Posterior cingulate gyrus (tissue), 11 donors: ENCODE data around the gene NACC2.
A peak's percentile ranks its signal among the peaks of the same experiment; 100 is the strongest.

Experiments
- DNase-seq, 10 donors: peaks; one replicate each; pipeline versions ENCODE4 v3.0.0 to v3.0.0-alpha.2; 2020 to 2021; ENCODE audit warnings: mixed read lengths in 3 of 10
- intact Hi-C: fragments of 100-400 bp; cut with DNase I; formaldehyde crosslinking; loops from one replicate; pipeline ENCODE4 v1.15.1; 2023

Gene NACC2, protein sequence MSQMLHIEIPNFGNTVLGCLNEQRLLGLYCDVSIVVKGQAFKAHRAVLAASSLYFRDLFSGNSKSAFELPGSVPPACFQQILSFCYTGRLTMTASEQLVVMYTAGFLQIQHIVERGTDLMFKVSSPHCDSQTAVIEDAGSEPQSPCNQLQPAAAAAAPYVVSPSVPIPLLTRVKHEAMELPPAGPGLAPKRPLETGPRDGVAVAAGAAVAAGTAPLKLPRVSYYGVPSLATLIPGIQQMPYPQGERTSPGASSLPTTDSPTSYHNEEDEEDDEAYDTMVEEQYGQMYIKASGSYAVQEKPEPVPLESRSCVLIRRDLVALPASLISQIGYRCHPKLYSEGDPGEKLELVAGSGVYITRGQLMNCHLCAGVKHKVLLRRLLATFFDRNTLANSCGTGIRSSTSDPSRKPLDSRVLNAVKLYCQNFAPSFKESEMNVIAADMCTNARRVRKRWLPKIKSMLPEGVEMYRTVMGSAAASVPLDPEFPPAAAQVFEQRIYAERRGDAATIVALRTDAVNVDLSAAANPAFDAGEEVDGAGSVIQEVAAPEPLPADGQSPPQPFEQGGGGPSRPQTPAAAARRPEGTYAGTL

DNA sequence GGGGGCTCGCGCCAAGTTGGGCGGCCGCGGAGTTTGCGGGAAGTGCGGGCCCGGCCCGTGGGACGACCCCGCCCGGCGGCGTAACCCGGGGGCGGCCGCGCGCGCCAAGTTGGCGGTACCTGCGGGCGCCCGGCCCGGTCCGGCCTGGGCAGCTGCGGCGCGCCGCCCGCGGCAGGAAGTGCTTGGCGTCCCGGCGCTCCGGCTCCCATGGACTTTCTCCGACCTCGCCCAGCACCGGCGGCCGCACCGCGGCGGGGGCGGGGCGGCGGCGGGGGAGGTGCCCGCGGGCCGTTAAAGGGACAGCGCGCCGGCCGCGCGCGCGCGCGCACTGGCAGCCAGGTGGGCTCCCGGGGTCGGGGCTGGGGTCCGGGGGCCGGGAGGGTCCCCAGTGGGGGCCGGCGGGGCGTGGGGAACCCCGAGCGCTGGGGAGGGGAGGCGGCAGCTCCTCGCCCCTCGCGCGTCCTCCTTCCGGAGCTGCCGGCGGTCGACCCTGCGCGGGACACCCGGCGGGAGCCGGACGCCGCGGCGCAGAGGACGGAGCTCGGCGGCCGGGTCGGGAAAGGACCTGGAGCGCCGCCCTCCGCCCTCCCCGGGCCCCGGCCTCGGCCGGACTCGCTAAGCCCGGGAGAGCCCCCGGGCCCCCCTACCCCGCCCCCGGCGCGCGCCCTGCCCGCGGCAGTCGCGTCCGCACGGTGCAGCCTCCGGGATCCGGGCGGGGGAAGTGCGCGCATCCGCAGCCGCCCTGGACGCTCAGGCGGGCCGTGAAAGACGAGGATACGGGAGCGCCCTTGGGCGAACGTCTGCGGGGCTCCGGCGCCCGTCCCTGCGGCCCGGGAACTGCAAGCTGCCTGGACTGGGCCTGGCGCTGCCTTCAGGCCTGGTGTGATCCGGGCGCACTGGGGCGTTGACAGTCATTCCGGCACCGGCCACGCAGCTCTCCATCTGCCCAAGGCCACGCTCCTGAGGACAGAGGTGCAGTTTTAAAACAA, at the start of gene NACC2:
TSS of gene NACC2 (minus strand) at position 220 of the 989 bp plus-strand sequence. CDS start 44,768 bp downstream, outside the sequence.
- intact Hi-C loops: no loop called here
- peak in 2 of 10 donors; percentile 48 to 68 for DNase-seq

DNA sequence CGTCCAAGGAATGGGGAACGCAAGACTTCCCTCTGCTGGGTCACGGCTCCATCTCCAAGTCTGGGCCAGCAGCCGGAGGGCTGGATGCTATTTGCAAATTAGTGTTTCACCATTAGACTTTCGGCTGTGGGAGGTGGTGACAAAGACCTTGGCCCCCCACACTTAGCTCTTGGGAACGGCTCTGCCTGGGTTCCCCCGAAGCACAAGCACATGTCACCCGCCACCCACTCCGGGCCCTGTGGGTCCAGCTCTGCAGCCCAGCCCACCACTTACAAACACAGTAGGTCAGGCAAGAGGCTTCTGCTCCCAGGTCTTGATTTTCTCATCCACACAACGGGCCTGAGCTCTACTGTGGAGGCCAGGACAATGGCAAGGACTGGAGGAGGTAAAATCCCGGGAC, 49.4 kb upstream of the NACC2 start:
- intact Hi-C loops: no loop called here
- peak in 2 of 10 donors; percentile 54 to 79 for DNase-seq

DNA sequence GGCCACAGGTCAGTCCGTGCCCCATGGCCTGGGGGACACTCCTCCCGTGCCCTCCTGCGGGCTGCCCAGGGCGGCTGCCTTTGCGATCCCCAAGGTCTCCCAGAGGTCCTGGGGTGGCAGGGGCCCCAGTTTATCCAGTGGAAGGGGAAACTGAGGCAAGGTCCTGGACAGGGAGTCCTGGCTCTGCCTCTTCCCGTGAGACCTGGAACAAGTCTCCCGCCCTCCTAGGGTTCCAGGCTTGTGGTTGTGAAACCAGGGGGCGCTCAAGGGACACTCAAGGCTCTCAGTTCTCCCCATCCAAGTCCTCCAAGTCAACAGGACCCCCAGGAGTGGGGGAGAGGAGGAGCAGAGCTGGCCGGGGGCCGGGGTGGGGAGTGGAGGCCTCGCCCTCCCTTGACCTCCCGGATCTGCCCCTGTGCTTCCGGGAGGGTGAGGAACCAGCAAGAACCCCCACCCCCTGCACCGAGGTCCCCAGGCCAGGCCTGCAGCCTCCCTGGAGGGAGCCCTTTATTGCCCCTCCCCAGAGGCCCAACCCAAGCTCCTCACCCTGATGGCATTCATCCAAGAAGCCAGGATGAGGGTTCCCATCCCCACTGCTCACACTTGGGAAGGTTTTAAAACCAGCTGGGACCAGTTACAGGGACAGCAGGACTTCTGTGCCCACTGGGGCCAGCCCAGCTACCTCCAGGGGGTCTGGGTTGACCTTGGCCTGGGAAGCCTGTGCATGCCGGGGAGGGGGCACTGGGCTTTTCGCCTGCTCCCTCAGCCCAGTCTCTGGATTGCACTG, 48.3 kb upstream of the NACC2 start:
- DNase-seq: peak in 2 of 10 donors; percentile 62 to 65
- intact Hi-C loops: no loop called here

DNA sequence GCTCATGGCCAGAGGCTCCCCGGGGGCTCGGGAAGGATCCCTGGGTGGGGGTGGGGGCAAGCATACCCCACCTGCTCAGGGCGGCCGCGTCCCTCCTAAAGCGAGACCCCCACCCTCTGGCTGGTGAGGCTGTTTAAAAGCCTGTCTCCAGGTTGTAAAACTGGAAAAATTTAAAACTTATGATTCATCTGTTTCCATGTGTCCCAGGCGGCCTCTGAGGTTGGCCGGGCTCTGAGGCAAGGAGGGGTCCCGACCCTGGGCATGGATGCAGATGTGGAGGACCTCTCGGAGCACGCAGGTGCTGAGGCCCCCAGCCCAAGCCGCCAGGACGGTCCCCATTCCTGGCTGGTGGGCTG, 47.7 kb upstream of the NACC2 start:
- no peak for DNase-seq
- intact Hi-C loops: no loop called here

DNA sequence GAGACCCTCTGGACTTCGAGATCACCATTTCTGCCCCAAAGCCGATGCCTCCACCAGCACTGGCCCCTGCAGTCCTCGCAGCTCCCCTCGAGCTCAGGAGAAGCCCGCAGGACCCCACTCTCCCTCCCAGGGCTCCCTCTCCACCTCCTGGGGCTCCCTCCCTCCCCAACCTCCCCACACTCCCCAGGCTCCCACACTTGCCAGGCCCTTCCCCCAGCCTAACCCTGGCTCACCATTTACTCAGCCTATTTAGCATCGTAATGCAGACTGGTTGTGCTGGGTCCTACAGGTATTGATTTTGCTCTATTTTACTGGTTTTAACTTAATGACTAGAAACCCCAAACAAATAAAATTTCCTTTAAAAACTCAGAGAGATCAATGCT, 47.3 kb upstream of the NACC2 start:
- intact Hi-C loops: no loop called here
- DNase-seq: peak in 1 of 10 donors; percentile 16

DNA sequence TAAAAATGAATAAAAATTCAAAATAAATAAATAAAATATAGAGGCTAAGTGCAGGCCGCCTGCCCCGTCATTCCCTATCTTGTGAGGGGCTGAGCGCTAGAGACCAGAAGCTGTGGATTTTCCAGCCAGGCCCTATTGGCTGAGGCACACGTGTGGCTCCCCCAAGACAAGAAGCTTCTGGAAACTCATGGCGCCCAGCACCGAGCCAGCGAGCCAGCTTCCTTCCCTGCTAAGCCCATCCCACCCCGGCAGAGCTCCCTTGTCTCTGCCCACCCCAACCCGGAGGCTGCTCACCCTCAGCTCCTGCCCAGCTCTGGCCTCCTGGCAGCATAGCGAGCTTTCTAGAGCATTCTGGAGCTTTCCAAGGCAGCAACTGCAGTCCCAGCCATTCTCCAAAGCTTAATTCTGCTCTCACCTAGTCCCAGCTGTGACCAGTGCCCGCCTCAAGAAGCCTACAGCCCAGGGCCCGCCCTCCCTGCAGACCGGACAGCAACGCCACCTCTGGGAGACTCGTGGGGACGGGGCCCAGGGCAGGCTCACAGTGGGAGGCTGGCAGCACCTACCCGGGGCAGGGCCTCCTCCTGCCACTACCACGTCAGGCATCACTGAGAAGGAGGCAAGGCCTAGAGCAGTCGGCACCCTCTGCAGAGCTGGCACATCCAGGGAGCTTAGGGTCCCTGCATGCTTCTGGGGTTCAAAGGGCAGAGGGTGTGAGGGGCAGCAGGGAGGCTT, 46.8 kb upstream of the NACC2 start:
- DNase-seq: peak in 2 of 10 donors; percentile 37 to 66
- intact Hi-C loops: no loop called here

DNA sequence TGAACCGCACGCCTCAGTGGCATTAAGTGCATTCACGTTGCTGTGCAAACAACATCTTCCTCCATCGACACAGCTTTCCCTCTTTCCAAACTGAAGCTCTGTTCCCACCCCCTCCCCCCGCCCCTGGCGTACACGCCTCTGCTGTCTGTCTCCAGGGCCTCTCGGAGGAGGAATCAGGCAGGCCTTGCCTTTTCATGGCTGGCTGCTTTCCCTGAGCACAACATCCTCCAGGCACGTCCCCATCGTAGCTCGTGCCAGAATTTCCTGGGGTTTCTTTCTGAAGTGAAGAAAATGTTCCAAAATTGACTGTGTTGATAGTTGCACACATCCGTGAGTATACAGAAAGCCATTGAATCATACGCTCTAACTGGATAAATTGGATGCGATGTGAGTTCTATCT, 45.9 kb upstream of the NACC2 start:
- intact Hi-C loops: no loop called here
- DNase-seq: no peak

DNA sequence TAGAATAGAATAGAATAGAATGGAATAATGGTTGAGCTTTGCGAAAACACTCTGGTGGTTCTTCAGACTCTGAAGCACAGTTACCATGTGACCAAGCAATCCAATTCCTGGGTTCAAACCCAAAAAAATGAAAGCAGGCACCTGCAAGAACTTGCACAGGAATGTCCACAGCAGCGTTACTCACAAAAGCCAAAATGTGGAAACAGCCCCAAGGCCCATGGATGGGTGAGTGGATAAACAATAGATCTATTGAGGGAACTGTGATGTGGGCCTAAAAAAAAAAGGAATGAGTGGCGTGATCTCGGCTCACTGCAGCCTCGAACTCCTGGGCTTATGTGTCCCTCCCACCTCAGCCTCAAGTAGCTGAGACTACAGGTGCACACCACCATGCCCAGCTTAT, 45.0 kb upstream of the NACC2 start:
- DNase-seq: no peak
- intact Hi-C loops: no loop called here

DNA sequence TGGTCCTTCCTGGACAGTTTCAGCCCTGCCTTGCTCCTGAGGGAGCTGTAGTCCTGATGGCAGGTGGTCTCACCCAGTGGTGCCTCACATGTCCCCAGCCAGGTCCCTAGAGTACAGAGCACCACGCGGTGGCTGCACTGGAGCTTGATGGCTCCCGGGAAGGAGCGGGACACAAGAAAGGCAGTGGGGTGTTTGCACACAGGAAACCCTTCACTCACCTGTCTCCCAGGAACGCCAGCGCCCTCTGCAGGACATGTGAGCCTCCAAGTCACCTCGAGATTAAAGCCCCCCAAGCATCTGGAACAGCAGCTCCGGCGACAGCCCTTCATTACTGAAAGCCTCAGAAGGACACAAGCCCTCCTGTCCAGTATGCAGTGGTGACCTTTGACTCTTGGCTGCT, 43.5 kb upstream of the NACC2 start:
- no peak for DNase-seq
- intact Hi-C loops: no loop called here

DNA sequence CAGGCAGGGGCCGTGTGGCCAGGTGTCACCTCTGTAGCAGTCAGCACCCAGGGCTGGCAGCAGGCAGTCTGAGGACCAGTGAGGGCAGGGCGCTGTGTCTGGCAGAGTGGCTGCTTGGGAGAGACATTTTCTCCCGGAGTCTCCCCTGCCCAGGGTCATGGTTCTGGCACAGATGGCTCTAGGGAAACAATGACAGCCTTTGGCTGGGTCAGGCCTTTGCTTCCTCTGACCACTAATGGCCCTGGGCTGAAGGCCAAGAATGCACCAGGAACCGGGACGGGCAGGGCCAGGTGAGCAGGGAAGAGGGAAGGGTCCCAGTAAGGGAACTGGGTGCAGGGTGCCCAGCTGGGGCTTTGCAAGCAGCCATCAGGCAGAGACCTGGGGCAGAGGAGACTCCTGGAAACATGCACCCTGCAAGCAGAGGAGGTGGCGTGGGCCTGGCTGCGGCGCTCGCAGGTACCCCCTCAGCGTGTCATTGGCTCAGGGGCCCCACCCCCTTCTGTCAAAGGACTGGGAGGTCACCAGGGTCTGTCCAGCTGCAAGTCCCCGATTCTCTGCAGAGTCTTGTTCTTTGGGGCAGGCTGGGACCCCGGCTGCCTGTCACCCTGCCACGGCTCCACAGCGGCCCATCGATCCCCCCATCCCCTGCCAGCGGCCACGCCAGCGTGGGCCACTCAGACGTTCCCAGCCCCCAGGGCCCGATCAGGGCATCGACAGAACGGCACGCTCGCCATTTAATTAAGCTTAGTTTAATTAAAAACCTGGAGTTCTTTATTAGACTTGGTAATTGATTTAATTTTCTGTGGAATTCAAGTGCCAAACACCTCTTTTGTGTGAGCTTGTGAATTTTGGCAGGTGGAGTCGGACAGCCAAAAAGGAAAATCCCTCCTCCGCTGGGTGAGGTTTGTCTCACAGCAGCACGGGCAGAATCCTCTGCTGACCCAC, 42.5 kb upstream of the NACC2 start:
- intact Hi-C loops: no loop called here
- DNase-seq: no peak

DNA sequence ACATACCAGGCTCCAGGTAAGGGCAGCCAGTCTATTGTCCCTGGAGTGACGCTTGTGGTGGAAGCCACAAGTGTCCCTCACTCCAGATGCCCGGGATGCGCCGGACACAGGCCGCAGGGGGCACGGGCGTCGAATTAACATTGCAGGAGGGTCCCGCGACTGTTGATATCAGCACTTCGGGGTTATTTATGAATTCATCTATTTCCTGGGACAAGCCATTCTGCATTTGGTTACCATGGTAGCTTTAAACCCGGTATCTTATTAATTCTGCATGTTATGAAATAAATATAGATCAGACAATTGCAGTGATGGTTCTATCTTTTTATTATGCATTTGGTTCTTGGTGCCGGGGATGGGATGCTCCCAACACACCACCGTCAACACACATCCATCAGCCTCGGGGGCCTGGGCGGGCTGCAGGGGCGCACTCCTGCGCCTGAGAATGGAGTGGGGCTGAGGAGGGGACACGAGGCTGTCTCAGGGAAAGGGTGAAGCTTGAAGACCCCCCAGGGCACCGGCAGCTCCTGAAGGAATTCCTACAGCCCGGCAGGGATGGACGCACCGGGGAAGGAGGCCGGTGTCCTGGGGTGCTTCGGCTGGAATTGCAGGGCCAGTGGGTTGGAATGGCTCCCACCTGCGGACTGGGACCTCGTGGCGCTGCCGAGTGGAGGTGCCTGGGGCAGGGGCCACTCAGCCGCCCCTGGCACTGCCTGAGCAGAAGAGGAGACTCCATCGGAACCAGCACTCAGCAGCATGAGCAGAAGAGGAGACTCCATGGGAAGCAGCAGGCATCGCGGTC, 41.2 kb upstream of the NACC2 start:
- intact Hi-C loops: no loop called here
- DNase-seq: no peak

DNA sequence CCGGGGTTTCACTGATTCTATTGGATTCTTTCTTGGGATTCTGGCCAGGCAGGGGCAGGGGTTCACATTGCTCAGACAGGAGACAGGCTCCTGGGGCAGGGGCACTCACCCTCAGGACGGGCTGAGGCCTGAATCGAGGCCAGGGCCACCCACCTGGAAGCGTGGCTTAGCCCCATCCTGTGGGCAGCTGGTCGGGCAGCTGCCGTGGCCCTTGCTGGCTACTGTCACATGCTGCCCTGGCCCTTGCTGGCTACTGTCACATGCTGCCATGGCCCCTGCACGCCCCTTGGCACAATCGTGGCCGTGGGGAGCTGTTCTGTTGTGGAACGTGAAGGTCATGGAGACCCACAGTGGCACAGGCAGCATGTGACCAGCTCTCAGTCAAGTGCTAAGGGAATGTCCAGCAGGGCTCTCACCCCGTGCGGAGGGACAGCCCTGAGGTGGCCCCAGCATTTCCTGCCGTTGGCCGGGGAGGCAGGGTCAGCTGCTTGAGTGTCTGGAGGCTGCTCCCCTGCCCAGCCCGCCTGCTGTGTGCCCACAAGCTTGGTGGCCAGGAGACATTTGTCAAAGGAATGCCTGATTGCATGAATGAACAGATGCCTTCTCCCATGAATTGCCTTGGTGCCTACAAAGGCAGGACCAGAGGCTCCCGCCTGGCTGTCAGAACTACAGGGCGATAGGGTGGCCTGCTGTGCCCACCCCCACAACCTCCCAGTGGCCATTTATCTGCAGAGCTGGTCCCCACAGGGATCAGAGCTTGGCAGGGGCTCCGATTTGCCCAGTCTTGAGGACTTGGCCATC, 40.4 kb upstream of the NACC2 start:
- no peak for DNase-seq
- intact Hi-C loops: no loop called here

DNA sequence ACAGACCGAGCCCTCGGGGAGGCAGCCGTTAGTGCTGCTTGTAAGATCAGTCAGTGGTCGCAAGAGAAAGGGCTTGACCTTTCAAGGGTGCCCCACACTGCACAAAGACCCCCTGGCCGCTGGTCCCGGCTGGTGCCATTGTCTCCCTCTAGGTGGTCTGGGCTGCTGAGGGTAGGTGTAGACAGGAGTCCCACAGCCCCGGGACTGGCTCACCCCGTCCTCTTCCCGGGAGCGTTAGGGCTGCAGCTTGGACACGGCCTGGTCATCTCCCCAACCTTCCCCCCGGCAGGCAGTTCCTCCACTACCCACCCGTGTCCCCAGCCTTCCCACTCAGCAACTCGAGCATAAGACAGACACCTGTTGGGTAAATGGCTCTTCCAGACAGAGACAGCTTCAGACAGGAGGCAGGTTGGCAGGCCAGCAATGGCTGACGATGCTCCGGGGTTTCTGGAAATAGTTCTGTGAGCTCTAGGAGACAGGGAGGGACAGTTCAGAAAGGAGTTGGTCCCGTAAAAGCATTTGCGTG, 38.9 kb upstream of the NACC2 start:
- DNase-seq: no peak
- intact Hi-C loops: no loop called here

DNA sequence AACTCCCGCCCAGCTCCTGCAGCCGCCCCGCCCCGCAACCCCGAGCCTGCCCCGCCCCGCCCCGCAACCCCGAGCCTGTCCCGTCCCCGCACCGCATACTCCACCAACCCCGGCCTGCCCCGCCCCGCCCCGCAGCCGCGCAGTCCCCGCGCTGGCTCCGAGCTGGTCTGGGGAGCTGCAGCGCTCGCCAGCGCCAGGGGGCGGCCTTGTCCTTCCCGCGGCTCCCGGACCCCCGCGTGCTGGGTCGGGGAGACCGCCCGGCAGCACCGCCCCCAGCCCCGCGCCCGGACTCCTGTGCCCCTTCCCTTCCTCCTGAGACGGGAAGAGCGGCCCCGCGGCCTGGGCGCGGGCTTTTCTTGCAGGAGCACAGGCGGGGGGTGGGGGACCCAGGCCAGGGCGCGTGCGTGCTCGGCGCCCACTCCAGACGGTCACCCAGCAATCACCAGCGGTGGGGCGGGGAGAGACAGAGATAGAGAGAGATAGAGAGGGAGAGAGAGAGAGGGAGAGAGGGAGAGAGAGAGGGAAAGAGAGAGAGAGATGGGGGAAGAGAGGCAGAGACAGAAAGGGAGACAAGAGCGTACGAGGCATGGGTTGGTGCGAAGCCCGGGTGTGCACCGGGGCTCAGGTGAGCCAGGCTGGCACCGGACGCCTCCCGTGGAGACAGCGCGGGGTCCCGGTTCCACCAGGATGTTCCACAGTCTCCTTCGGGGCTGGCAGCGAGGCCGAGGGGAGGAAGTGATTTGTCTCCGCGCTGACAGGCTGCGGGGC, 38.3 kb upstream of the NACC2 start:
- intact Hi-C loops: no loop called here

DNA sequence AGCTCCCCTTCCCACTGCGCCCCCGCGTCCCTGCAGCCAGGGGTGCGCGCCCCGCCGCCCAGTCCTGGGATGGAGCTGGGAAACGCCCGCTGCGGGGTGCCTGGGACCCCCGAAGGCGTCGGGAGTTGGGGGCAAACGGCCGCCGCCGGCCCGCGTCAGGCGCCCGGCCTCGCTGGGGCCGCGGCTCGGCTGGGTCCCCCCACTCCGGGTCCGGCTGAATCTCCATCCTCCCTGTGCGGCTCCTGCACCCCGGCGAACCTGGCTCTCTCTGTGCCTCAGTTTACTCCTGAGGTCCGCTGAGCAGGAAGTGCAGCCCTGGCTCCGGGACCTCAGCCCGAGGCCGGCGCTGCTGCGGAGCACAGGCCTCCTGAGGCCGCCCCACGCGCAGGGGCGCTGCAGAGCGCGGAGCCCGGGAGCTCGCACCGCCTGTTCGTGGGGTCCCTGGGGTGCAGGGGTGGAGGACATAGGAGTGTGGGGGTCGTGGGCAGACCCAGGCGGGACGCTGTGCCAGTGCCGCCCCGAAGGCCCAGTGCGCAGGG, 37.5 kb upstream of the NACC2 start:
- intact Hi-C loops: no loop called here
- no peak for DNase-seq

More for the DNA sequence above, 38.3 kb upstream of the NACC2 start:
- peak in 3 of 10 donors; percentile 25 to 91 (median 40) for DNase-seq
